ENCODE data around the gene DHRS13. TPM values are rescaled to one million over a fixed set of nuclear protein-coding genes. Genes with fewer than 3 reads are reported as not detected.

DHRS13 gene
- total RNA-seq, 2 donors from 2014 or later, result 36.8 to 61.3 TPM

DNA sequence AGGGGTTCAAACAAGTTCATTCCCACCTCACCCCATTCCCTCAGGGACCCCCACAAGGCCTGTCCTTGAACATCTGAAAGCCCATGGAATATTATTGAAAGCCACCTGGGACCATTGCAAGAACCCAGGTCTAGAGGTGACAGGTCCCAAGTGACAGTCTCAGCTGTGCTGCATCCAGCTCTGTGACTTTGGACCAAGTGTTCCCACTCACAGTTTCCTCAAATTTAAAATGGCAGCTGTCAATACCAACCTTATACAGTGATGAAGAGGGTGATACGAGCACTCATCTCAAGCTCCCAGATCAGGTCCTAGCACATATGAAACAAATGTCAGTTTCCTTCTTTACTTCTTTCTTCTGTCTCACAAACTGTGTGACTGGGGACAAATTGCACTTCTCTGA is 38.9 kb downstream of the DHRS13 start:
- H3K36me3 ChIP-seq, result peaks cover 3 to 5% of the 10 kb centered on the region in 2 donors
- DNase-seq (ENCODE audit: low spot score), result no peak
- no peak overlapping the region for H3K4me3 ChIP-seq
- no peaks in the 10 kb centered on the region for H3K27me3 ChIP-seq (replicated peaks; ENCODE audit: insufficient read depth)
- H3K4me1 ChIP-seq (replicated peaks), result no peaks in the 10 kb centered on the region
- 88% methylated on average over 1 of the region's 1 CpG for WGBS
- TF ChIP-seq, protein P1, sequence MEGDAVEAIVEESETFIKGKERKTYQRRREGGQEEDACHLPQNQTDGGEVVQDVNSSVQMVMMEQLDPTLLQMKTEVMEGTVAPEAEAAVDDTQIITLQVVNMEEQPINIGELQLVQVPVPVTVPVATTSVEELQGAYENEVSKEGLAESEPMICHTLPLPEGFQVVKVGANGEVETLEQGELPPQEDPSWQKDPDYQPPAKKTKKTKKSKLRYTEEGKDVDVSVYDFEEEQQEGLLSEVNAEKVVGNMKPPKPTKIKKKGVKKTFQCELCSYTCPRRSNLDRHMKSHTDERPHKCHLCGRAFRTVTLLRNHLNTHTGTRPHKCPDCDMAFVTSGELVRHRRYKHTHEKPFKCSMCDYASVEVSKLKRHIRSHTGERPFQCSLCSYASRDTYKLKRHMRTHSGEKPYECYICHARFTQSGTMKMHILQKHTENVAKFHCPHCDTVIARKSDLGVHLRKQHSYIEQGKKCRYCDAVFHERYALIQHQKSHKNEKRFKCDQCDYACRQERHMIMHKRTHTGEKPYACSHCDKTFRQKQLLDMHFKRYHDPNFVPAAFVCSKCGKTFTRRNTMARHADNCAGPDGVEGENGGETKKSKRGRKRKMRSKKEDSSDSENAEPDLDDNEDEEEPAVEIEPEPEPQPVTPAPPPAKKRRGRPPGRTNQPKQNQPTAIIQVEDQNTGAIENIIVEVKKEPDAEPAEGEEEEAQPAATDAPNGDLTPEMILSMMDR (IDR thresholded peaks at IDR 0.05), result no peak
- TF ChIP-seq POLR2A (IDR thresholded peaks at IDR 0.05) (no peak), POLR2AphosphoS5 (IDR thresholded peaks at IDR 0.05) (no peak)
- intact Hi-C loops (cut with DNase I), result no loop called here
- no peak overlapping the region for H3K27ac ChIP-seq
- H3K9me3 ChIP-seq, result no peaks in the 10 kb centered on the region

DNA sequence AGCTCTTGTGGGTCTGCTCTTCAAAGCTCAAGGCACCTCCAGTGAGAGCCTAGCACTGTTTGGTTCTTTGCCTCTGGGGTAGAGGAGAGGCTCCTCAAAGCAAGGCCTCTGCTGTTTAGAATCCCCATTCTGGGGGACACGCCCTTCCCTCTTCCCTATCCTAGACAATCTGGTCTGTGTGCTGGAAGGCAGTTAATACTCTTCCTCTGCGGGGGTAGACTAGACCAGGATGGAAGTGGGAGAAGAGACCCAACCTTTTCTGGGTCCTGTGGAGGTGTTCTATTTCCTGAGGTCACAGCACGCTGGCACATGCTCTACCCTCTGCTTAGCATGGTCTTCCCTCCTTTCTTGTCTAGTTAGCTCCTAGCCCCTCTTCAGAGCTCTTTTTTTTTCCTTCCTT is 40.3 kb downstream of the DHRS13 start:
- Histone ChIP-seq H3K27ac (no peak overlapping the region), H3K27me3 (replicated peaks; ENCODE audit: insufficient read depth) (no peaks in the 10 kb centered on the region), H3K36me3 (peaks cover 3 to 11% of the 10 kb centered on the region in 2 donors), H3K4me3 (no peak overlapping the region), H3K9me3 (no peaks in the 10 kb centered on the region), H3K4me1 (replicated peaks) (no peaks in the 10 kb centered on the region)
- intact Hi-C loops (cut with DNase I), result no loop called here
- no peak for DNase-seq (ENCODE audit: low spot score)
- 89% methylated on average over 3 of the region's 3 CpGs for WGBS
- TF ChIP-seq, protein P1 (IDR thresholded peaks at IDR 0.05), result no peak
- TF ChIP-seq POLR2A (IDR thresholded peaks at IDR 0.05) (no peak), POLR2AphosphoS5 (IDR thresholded peaks at IDR 0.05) (no peak)

DNA sequence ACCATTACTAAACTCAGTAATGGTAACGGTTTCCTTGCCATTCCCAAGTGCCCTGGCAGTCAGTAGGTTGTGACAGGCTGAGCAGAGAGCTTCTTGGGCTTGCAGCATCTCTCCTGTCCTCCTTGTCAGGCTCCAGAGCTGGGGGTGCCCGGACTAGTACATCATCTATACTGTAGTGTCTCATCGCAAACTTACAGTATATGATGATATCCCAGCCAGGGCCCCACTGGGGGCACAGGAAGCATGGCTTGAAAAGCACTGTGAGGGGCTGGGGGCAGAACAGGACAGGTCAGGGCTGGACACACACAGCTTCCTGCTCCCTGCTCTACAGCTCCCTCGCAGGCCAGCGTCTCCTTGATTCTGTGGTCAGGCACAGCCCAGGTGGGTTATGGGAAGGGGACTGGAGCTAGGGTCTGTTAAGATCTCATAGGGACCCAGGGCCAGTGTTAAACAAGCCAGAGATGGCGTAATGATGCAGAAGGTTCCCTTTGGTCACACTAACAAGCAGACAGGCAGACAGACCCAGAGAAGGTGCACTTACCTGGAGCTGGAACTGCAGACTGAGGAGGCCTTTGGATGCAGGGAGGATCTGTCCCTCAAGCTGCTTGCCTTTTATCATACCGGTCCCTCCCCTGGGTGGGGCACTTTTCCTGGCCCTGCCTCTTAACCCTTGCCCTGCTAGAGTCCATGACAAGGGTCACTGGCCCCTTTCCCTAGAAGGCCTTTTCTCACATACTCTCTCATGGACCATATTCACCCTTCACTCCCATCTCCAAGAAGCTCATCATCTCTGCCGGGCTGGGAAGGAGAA is 41.3 kb downstream of the DHRS13 start:
- Histone ChIP-seq H3K4me3 (no peak overlapping the region), H3K27me3 (replicated peaks; ENCODE audit: insufficient read depth) (no peaks in the 10 kb centered on the region), H3K36me3 (peaks cover 3 to 11% of the 10 kb centered on the region in 2 donors), H3K4me1 (replicated peaks) (no peaks in the 10 kb centered on the region), H3K9me3 (no peaks in the 10 kb centered on the region), H3K27ac (no peak overlapping the region)
- whole genome bisulfite sequencing, result 68% methylated on average over 8 of the region's 8 CpGs
- intact Hi-C loops (cut with DNase I), result no loop called here
- TF ChIP-seq POLR2A (IDR thresholded peaks at IDR 0.05), result no peak
- TF ChIP-seq POLR2AphosphoS5 (IDR thresholded peaks at IDR 0.05), result no peak
- TF ChIP-seq, protein P1 (IDR thresholded peaks at IDR 0.05), result no peak
- DNase-seq (ENCODE audit: low spot score), result no peak

DNA sequence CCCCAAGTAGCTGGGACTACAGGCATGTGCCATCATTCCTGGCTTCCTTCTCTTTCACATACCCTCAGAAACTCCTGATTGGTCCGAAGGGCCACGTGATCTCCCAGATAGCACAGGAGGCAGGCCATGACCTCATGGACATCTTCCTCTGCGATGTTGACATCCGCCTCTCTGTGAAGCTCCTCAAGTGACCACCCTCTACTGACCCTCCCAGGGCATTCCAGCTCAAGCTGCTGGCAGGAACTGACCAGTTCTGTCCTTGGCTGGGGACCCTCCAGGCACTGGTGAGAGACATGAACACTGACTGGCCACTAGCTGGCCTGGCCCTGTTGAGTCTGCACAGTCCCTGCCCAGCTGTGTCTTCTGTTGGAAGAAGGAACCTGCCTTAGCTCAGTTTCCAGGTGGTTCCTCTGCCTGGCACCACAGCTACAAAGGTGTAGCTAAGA is 42.5 kb downstream of the DHRS13 start:
- Histone ChIP-seq H3K4me1 (replicated peaks) (peaks cover 3% of the 10 kb centered on the region), H3K27ac (no peak overlapping the region), H3K27me3 (replicated peaks; ENCODE audit: insufficient read depth) (no peaks in the 10 kb centered on the region), H3K9me3 (no peaks in the 10 kb centered on the region), H3K4me3 (no peak overlapping the region), H3K36me3 (peaks cover 3 to 11% of the 10 kb centered on the region in 2 donors)
- 100% methylated on average over 4 of the region's 4 CpGs for WGBS
- no peak for DNase-seq (ENCODE audit: low spot score)
- intact Hi-C loops (cut with DNase I), result no loop called here
- TF ChIP-seq POLR2AphosphoS5 (IDR thresholded peaks at IDR 0.05), result no peak
- TF ChIP-seq POLR2A (IDR thresholded peaks at IDR 0.05), result no peak
- TF ChIP-seq, protein P1 (IDR thresholded peaks at IDR 0.05), result no peak
